ENCODE data around the gene LCP1.

GRCh38 chr13:46143184-46143701 lies 38.7 kb downstream of the LCP1 start:
- TF ChIP-seq ZNF274 (IDR thresholded peaks at IDR 0.05; ENCODE audit: low read depth, low read length) (no peak), YY1 (IDR thresholded peaks at IDR 0.05; ENCODE audit: insufficient read depth, insufficient read length) (no peak)
